ENCODE results near the gene GLRA2. TPM values are rescaled to one million over a fixed set of nuclear protein-coding genes. Genes with fewer than 3 reads are reported as not detected.

Gene GLRA2
- total RNA-seq, 1 donor from 2014 or later: not detected

DNA sequence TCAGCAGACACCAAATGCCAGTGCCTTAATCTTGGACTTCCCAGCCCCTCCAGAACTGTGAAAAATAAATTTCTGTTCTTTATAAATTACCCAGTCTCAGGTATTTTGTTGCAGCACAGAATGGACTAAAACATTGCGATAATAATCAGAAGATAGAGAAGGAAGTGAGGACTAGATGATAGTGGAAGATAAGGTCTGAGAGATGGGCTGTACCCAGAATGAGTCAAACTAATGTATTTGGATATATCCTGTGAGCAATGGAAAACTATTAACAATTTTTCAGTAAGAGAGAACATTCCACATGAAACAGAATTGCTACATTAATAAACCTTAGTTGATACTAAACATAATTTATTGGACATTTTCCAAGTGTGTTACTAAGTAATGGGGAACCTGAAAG lies 250.2 kb downstream of the GLRA2 start:
- H3K36me3 Mint-ChIP-seq: no peaks in the 10 kb centered on the region
- DNase-seq (ENCODE audit: low spot score): no peak
- H3K27me3 Mint-ChIP-seq (ENCODE audit: insufficient read depth, low read depth): peaks cover 5% of the 10 kb centered on the region

More for the DNA sequence above, 250.2 kb downstream of the GLRA2 start:
- Histone ChIP-seq H3K36me3 (no peaks in the 10 kb centered on the region), H3F3A (ENCODE audit: low read depth) (no peaks in the 10 kb centered on the region), H3K4me3 (no peak overlapping the region), H4K20me1 (ENCODE audit: low read depth) (no peaks in the 10 kb centered on the region), H3K4me2 (no peak overlapping the region), H3K79me2 (ENCODE audit: low read depth) (no peaks in the 10 kb centered on the region), H3K27ac (no peak overlapping the region), H3K9ac (no peak overlapping the region), H3K4me1 (no peaks in the 10 kb centered on the region), H2AFZ (replicated peaks) (no peak overlapping the region), H3K27me3 (no peaks in the 10 kb centered on the region), H3K9me3 (ENCODE audit: low read depth) (peaks cover 4% of the 10 kb centered on the region)
- Mint-ChIP-seq H3K27ac (no peak overlapping the region), H3K4me3 (no peak overlapping the region), H3K4me1 (peaks cover 8% of the 10 kb centered on the region), H3K9me3 (no peaks in the 10 kb centered on the region)
- TF ChIP-seq, protein P1, sequence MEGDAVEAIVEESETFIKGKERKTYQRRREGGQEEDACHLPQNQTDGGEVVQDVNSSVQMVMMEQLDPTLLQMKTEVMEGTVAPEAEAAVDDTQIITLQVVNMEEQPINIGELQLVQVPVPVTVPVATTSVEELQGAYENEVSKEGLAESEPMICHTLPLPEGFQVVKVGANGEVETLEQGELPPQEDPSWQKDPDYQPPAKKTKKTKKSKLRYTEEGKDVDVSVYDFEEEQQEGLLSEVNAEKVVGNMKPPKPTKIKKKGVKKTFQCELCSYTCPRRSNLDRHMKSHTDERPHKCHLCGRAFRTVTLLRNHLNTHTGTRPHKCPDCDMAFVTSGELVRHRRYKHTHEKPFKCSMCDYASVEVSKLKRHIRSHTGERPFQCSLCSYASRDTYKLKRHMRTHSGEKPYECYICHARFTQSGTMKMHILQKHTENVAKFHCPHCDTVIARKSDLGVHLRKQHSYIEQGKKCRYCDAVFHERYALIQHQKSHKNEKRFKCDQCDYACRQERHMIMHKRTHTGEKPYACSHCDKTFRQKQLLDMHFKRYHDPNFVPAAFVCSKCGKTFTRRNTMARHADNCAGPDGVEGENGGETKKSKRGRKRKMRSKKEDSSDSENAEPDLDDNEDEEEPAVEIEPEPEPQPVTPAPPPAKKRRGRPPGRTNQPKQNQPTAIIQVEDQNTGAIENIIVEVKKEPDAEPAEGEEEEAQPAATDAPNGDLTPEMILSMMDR (IDR thresholded peaks at IDR 0.05): no peak
- TF ChIP-seq EZH2phosphoT487 (IDR thresholded peaks at IDR 0.05): no peak
- no peak for TF ChIP-seq EZH2 (IDR thresholded peaks at IDR 0.05)

Data from neural progenitor cell (in vitro differentiated cells).